PC-3 (cell line): ENCODE measurements around the gene DMD.

Experiments used
- CTCF ChIP-seq: fragments of 300-600 bp; sonication (generic); conservative IDR thresholded peaks from 2 replicates; pipeline ENCODE4 v1.5.1; 2017; ENCODE audit warnings: antibody characterized with exemption, low read depth, mild to moderate bottlenecking, low read length
- EZH2phosphoT487 ChIP-seq: fragments of 300-600 bp; sonication (generic); IDR thresholded peaks from 2 replicates; pipeline ENCODE4 v1.6.1; 2018; ENCODE audit warnings: mild to moderate bottlenecking, antibody characterized with exemption, low read length, borderline replicate concordance

- TF ChIP-seq EZH2phosphoT487: no peak
- TF ChIP-seq CTCF: no peak
Measured at GRCh38 chrX:32780109-32780508, 431.2 kb downstream of the DMD start.
